ENCODE measurements around the gene OPRM1. TPM values are rescaled to one million over a fixed set of nuclear protein-coding genes. Genes with fewer than 3 reads are reported as not detected.

The OPRM1 gene
- total RNA-seq, 1 experiment from 2014 or later = not detected

GRCh38 chr6:154140743-154141142 is 101.7 kb downstream of the OPRM1 start:
- no peak overlapping the region for H3K27ac ChIP-seq (ENCODE audit: low read depth, low read length)
- no peaks in the 10 kb centered on the region for H3K9me3 ChIP-seq (ENCODE audit: control insufficient read depth in 1 of 2, insufficient read depth in 1 of 2, low read depth in 1 of 2, low read length in 2 of 2)
- no peaks in the 10 kb centered on the region for H3K27me3 ChIP-seq (ENCODE audit: insufficient read depth, low read length)
- BruUV-seq (replicated peaks) = no TSS peak
- CTCF ChIA-PET = no interaction called here
- ATAC-seq (peak; percentile 66; the same call in 1 of the 2 replicates), DNase-seq (ENCODE audit: low read depth, low spot score) (no peak)
- POLR2A ChIA-PET = no interaction called here
- RAD21 ChIA-PET (ENCODE audit: low non-redundant PET in 1 of 2, low total read pairs in 2 of 2, uncharacterized antibody in 2 of 2, unreplicated experiment in 2 of 2) = no interaction called here
- H3K9me2 ChIP-seq (ENCODE audit: insufficient read depth) = no peaks in the 10 kb centered on the region
- H3K36me3 ChIP-seq (ENCODE audit: control insufficient read depth in 1 of 2, insufficient read depth in 2 of 2, low read length in 2 of 2) = no peaks in the 10 kb centered on the region
- no peaks in the 10 kb centered on the region for H3K4me1 ChIP-seq (ENCODE audit: control insufficient read depth in 1 of 2, insufficient read depth in 2 of 2, low read length in 2 of 2)
- intact Hi-C loops (cut with micrococcal nuclease) = no loop called here
- no peaks in the 10 kb centered on the region for H4K20me1 ChIP-seq (ENCODE audit: insufficient read depth)
- no peak overlapping the region for H3K4me2 ChIP-seq (ENCODE audit: low read length)
- no peaks in the 10 kb centered on the region for H3K79me2 ChIP-seq (ENCODE audit: insufficient read depth, low read length)
- H3K9ac ChIP-seq (ENCODE audit: low read length) = no peak overlapping the region
- TF ChIP-seq ATF3 (IDR thresholded peaks at IDR 0.05) = no peak
- no peak for TF ChIP-seq POLR2A (IDR thresholded peaks at IDR 0.05; ENCODE audit: borderline replicate concordance, extremely low read depth, insufficient read depth, insufficient read length)
- no peak for TF ChIP-seq ZFX (IDR thresholded peaks at IDR 0.05)
- TF ChIP-seq ZNF274 (IDR thresholded peaks at IDR 0.05; ENCODE audit: low read depth, low read length) = no peak
- TF ChIP-seq CTCF (IDR thresholded peaks at IDR 0.05 in 2 of 3, conservative IDR thresholded peaks at IDR 0.05 in 1 of 3; ENCODE audit: borderline replicate concordance in 1 of 3, insufficient read depth in 1 of 3, low read depth in 2 of 3, low read length in 2 of 3) = no peak
- TF ChIP-seq EGR1 (IDR thresholded peaks at IDR 0.05; ENCODE audit: low read depth) = no peak
- TF ChIP-seq TCF7L2 (IDR thresholded peaks at IDR 0.05; ENCODE audit: borderline replicate concordance, extremely low read depth, insufficient read depth, insufficient read length) = no peak
- no peak for TF ChIP-seq SP1 (IDR thresholded peaks at IDR 0.05; ENCODE audit: low read depth)
- H2AFZ ChIP-seq (ENCODE audit: low read depth, low read length, poor library complexity, severe bottlenecking) = no peak overlapping the region
- no peak overlapping the region for H3K4me3 ChIP-seq (replicated peaks in 1 of 2; ENCODE audit: low read depth in 1 of 2, low read length in 2 of 2)

- Histone ChIP-seq H3K36me3 (ENCODE audit: control insufficient read depth in 1 of 2, insufficient read depth in 2 of 2, low read length in 2 of 2) (no peaks in the 10 kb centered on the region), H2AFZ (ENCODE audit: low read depth, low read length, poor library complexity, severe bottlenecking) (no peak overlapping the region), H3K9me3 (ENCODE audit: control insufficient read depth in 1 of 2, insufficient read depth in 1 of 2, low read depth in 1 of 2, low read length in 2 of 2) (no peaks in the 10 kb centered on the region), H3K4me2 (ENCODE audit: low read length) (no peak overlapping the region), H3K27ac (ENCODE audit: low read depth, low read length) (no peak overlapping the region), H4K20me1 (ENCODE audit: insufficient read depth) (no peaks in the 10 kb centered on the region), H3K9ac (ENCODE audit: low read length) (no peak overlapping the region), H3K79me2 (ENCODE audit: insufficient read depth, low read length) (no peaks in the 10 kb centered on the region), H3K4me3 (replicated peaks in 1 of 2; ENCODE audit: low read depth in 1 of 2, low read length in 2 of 2) (no peak overlapping the region), H3K4me1 (ENCODE audit: control insufficient read depth in 1 of 2, insufficient read depth in 2 of 2, low read length in 2 of 2) (no peaks in the 10 kb centered on the region), H3K9me2 (ENCODE audit: insufficient read depth) (no peaks in the 10 kb centered on the region), H3K27me3 (ENCODE audit: insufficient read depth, low read length) (no peaks in the 10 kb centered on the region)
- intact Hi-C loops (cut with micrococcal nuclease) = no loop called here
- DNase-seq (ENCODE audit: low read depth, low spot score) (no peak), ATAC-seq (no peak)
- no TSS peak for BruUV-seq (replicated peaks)
- ChIA-PET POLR2A (no interaction called here), RAD21 (ENCODE audit: low non-redundant PET in 1 of 2, low total read pairs in 2 of 2, uncharacterized antibody in 2 of 2, unreplicated experiment in 2 of 2) (no interaction called here), CTCF (no interaction called here)
- TF ChIP-seq MAX (IDR thresholded peaks at IDR 0.05) (no peak), ATF3 (IDR thresholded peaks at IDR 0.05) (no peak), ELF1 (IDR thresholded peaks at IDR 0.05; ENCODE audit: borderline replicate concordance, low read depth) (no peak), POLR2A (IDR thresholded peaks at IDR 0.05; ENCODE audit: borderline replicate concordance, extremely low read depth, insufficient read depth, insufficient read length) (no peak), JUND (IDR thresholded peaks at IDR 0.05) (no peak), SIN3A (IDR thresholded peaks at IDR 0.05; ENCODE audit: low read depth) (no peak), FOSL1 (IDR thresholded peaks at IDR 0.05; ENCODE audit: low read depth) (no peak), SP1 (IDR thresholded peaks at IDR 0.05; ENCODE audit: low read depth) (no peak), SRF (IDR thresholded peaks at IDR 0.05; ENCODE audit: low read depth) (no peak), YY1 (IDR thresholded peaks at IDR 0.05; ENCODE audit: extremely low read depth, insufficient replicate concordance, low read depth, low read length) (no peak), REST (IDR thresholded peaks at IDR 0.05; ENCODE audit: low read depth) (no peak), ZNF274 (IDR thresholded peaks at IDR 0.05; ENCODE audit: low read depth, low read length) (no peak)
Observed at GRCh38 chr6:154143753-154144152, 104.7 kb downstream of the OPRM1 start.
